SK-N-SH (cell line): ENCODE results near the gene HEG1. TPM values are rescaled to one million over a fixed set of nuclear protein-coding genes. Genes with fewer than 3 reads are reported as not detected.

Experiments
- CTCF ChIA-PET: fragments of 300-600, 350-600 bp; formaldehyde crosslinking; extraction: SDS; loops from one replicate; lab custom pipeline; 2021; lab: Yijun Ruan, JAX
- POLR2A ChIA-PET: fragments of 350-600 bp; sonication (Branson Sonifier 250); formaldehyde crosslinking; extraction: SDS; loops from one replicate; lab custom pipeline; 2020; ENCODE audit warnings: antibody characterized with exemption, inconsistent platforms; lab: Yijun Ruan, JAX
- DNase-seq: peaks from one replicate; pipeline ENCODE4 v3.0.0; 2012
- H2AFZ ChIP-seq: fragments of 200-600 bp; sonication (generic); 2 replicates; pipeline ENCODE4 v1.8.1; 2016; ENCODE audit warnings: antibody characterized with exemption, mild to moderate bottlenecking, low read depth
- H3F3A ChIP-seq: fragments of 200-600 bp; sonication (generic); replicated peaks from 2 replicates; pipeline ENCODE3; 2016; ENCODE audit warnings: antibody characterized with exemption, mild to moderate bottlenecking; ENCODE audit not compliant: insufficient read depth
- H3K27ac ChIP-seq, 2 experiments: fragments of 200-500 bp in 1 of 2; fragments of 200-600 bp in 1 of 2; sonication (Bioruptor generic) in 1 of 2; sonication (generic), shearing (Covaris generic) in 1 of 2; 2 replicates each; pipeline versions ENCODE4 v1.5.1 to v1.6.1; 2014 to 2016; ENCODE audit warnings: low read depth in 2 of 2, inconsistent platforms in 1 of 2, low read length in 1 of 2, mild to moderate bottlenecking in 1 of 2, mixed read lengths in 1 of 2
- H3K27me3 ChIP-seq: fragments of 200-600 bp; sonication (generic), shearing (Covaris generic); 2 replicates; pipeline ENCODE4 v1.6.1; 2016; ENCODE audit warnings: mixed run types; ENCODE audit not compliant: insufficient read depth
- H3K36me3 ChIP-seq, 2 experiments: fragments of 200-500 bp in 1 of 2; fragments of 200-600 bp in 1 of 2; sonication (Bioruptor generic) in 1 of 2; sonication (generic) in 1 of 2; replicated peaks in 1 of 2; 2 replicates each; pipeline versions ENCODE3 to v1.5.1; 2014 to 2016; ENCODE audit warnings: low read length in 1 of 2, mild to moderate bottlenecking in 1 of 2; ENCODE audit not compliant: insufficient read depth in 2 of 2, control insufficient read depth in 1 of 2
- H3K4me1 ChIP-seq, 2 experiments: fragments of 200-500 bp in 1 of 2; fragments of 200-600 bp in 1 of 2; sonication (Bioruptor generic) in 1 of 2; sonication (generic), shearing (Covaris generic) in 1 of 2; 2 replicates each; pipeline versions ENCODE4 v1.5.1 to v1.6.1; 2014 to 2016; ENCODE audit warnings: low read depth in 1 of 2, low read length in 1 of 2, mixed run types in 1 of 2; ENCODE audit not compliant: insufficient read depth in 2 of 2, control insufficient read depth in 1 of 2
- H3K4me2 ChIP-seq: fragments of 200-600 bp; sonication (generic), shearing (Covaris generic); 2 replicates; pipeline ENCODE4 v1.6.1; 2017; ENCODE audit warnings: mixed run types
- H3K4me3 ChIP-seq, 2 experiments: fragments of 200-500 bp in 1 of 2; fragments of 200-600 bp in 1 of 2; sonication (Bioruptor generic) in 1 of 2; sonication (generic), shearing (Covaris generic) in 1 of 2; 2 replicates each; pipeline versions ENCODE4 v1.5.1 to v1.8.1; 2014 to 2016; ENCODE audit warnings: low read depth in 2 of 2, inconsistent platforms in 1 of 2, low read length in 1 of 2, mild to moderate bottlenecking in 1 of 2, mixed read lengths in 1 of 2, moderate library complexity in 1 of 2
- H3K79me2 ChIP-seq: fragments of 200-600 bp; sonication (generic); 2 replicates; pipeline ENCODE4 v1.8.1; 2017; ENCODE audit warnings: mild to moderate bottlenecking; ENCODE audit not compliant: insufficient read depth
- H3K9ac ChIP-seq: fragments of 200-600 bp; sonication (generic); 2 replicates; pipeline ENCODE4 v1.6.1; 2017; ENCODE audit warnings: mixed run types
- H3K9me2 ChIP-seq: fragments of 200-600 bp; sonication (generic); 2 replicates; pipeline ENCODE4 v1.6.1; 2017; ENCODE audit warnings: mixed run types
- H3K9me3 ChIP-seq: fragments of 200-600 bp; sonication (generic); 2 replicates; pipeline ENCODE4 v1.6.1; 2017; ENCODE audit warnings: mixed run types, mild to moderate bottlenecking, moderate library complexity
- H4K20me1 ChIP-seq: fragments of 200-600 bp; sonication (generic); 2 replicates; pipeline ENCODE4 v1.6.1; 2017; ENCODE audit warnings: mild to moderate bottlenecking, mixed run types; ENCODE audit not compliant: insufficient read depth
- CHD2 ChIP-seq: fragments of 150-350 bp; IDR thresholded peaks from 2 replicates; pipeline ENCODE4 v1.6.1; 2018; ENCODE audit warnings: low read length; ENCODE audit not compliant: partially characterized antibody
- CTCF ChIP-seq: fragments of 200-600 bp; sonication (generic); IDR thresholded peaks from 2 replicates; pipeline ENCODE4 v1.6.1; 2017; ENCODE audit warnings: antibody characterized with exemption, mild to moderate bottlenecking, moderate library complexity
- ELF1 ChIP-seq: IDR thresholded peaks from 2 replicates; pipeline ENCODE4 v1.4.0; 2012
- FOSL2 ChIP-seq: IDR thresholded peaks from 2 replicates; pipeline ENCODE4 v1.4.0; 2012; ENCODE audit warnings: low read depth, mild to moderate bottlenecking, moderate library complexity, borderline replicate concordance
- FOXJ3 ChIP-seq: sonication (generic); formaldehyde crosslinking; IDR thresholded peaks from 2 replicates; pipeline ENCODE4 v1.5.1; 2020; ENCODE audit warnings: mild to moderate bottlenecking, missing genetic modification reagents
- IRF3 ChIP-seq: fragments of 150-350 bp; IDR thresholded peaks from 2 replicates; pipeline ENCODE4 v1.6.1; 2016; ENCODE audit warnings: mild to moderate bottlenecking, low read depth, low read length
- MAX ChIP-seq: IDR thresholded peaks from 2 replicates; pipeline ENCODE4 v1.4.0; 2012; ENCODE audit warnings: low read depth
- MEF2A ChIP-seq: IDR thresholded peaks from 2 replicates; pipeline ENCODE4 v1.4.0; 2012; ENCODE audit warnings: low read depth, borderline replicate concordance
- NFIC ChIP-seq: IDR thresholded peaks from 2 replicates; pipeline ENCODE4 v1.4.0; 2012; ENCODE audit warnings: borderline replicate concordance
- POLR2AphosphoS5 ChIP-seq: IDR thresholded peaks from 2 replicates; pipeline ENCODE4 v1.6.1; 2012; ENCODE audit warnings: low read depth, low read length
- RAD21 ChIP-seq: IDR thresholded peaks from 2 replicates; pipeline ENCODE4 v1.6.1; 2012; ENCODE audit warnings: mild to moderate bottlenecking, low read length
- RCOR1 ChIP-seq: fragments of 150-350 bp; IDR thresholded peaks from 2 replicates; pipeline ENCODE4 v1.6.1; 2017; ENCODE audit warnings: antibody characterized with exemption, low read length
- REST ChIP-seq: IDR thresholded peaks from 2 replicates; pipeline ENCODE4 v1.6.1; 2012; ENCODE audit warnings: mild to moderate bottlenecking, low read depth, low read length, moderate library complexity
- RFX5 ChIP-seq: IDR thresholded peaks from 2 replicates; pipeline ENCODE4 v1.6.1; 2012; ENCODE audit warnings: mild to moderate bottlenecking, improper control_type of control experiment, low read length
- TAF1 ChIP-seq: IDR thresholded peaks from 2 replicates; pipeline ENCODE4 v1.6.1; 2012; ENCODE audit warnings: low read depth, mild to moderate bottlenecking, low read length, moderate library complexity, borderline replicate concordance
- TCF12 ChIP-seq: IDR thresholded peaks from 2 replicates; pipeline ENCODE4 v1.4.0; 2012
- USF2 ChIP-seq: fragments of 150-350 bp; IDR thresholded peaks from 2 replicates; pipeline ENCODE4 v1.6.1; 2017; ENCODE audit warnings: antibody characterized with exemption, low read length, low read depth, borderline replicate concordance
- YY1 ChIP-seq: IDR thresholded peaks from 2 replicates; pipeline ENCODE4 v1.4.0; 2012; ENCODE audit warnings: low read depth, mild to moderate bottlenecking
- ZBTB33 ChIP-seq: IDR thresholded peaks from 2 replicates; pipeline ENCODE4 v1.4.0; 2012; ENCODE audit warnings: low read depth, borderline replicate concordance
- WGBS: methylation state at CpG from one replicate; pipeline ENCODE4 v1.1.6; 2017; ENCODE audit warnings: low lambda C conversion rate; 5-methylcytosine and 5-hydroxymethylcytosine counted together
- polyA plus RNA-seq, 3 experiments: library from polyadenylated mRNA; depleted of rRNA; stranded (reverse); fragments of >200 nt; gene quantifications; 2 replicates each; pipeline ENCODE4 v1.2.3, GENCODE V29; 2012

The HEG1 gene
- polyA plus RNA-seq, 1 of the 3 experiments (the other 2 are of a cell fraction): 27.7 TPM

GRCh38 chr3:125073390-125073905, 17.7 kb upstream of the HEG1 start:
- no peak overlapping the region; a peak in 1 of 4 replicates for H3K27ac ChIP-seq
- no peak overlapping the region for H2AFZ ChIP-seq
- TF ChIP-seq RCOR1: no peak
- no peak for TF ChIP-seq CHD2
- no peak for TF ChIP-seq NFIC
- TF ChIP-seq ZBTB33: no peak
- TF ChIP-seq USF2: no peak
- TF ChIP-seq FOXJ3 (CRISPR knock-in tag): no peak
- TF ChIP-seq REST: no peak
- TF ChIP-seq TAF1: no peak
- no peak for TF ChIP-seq ELF1
- no peak for TF ChIP-seq CTCF
- no peak for TF ChIP-seq MAX
- TF ChIP-seq MEF2A: no peak
- TF ChIP-seq IRF3: no peak
- no peak for TF ChIP-seq FOSL2
- no peak for TF ChIP-seq YY1
- no peak for TF ChIP-seq RAD21
- TF ChIP-seq POLR2AphosphoS5: no peak
- no peak for TF ChIP-seq RFX5
- TF ChIP-seq TCF12: no peak
- WGBS: 95% methylated on average over 7 of the region's 7 CpGs
- no peaks in the 10 kb centered on the region for H3K9me2 ChIP-seq
- POLR2A ChIA-PET: no interaction called here
- DNase-seq: no peak
- peaks cover 0 to 17% of the 10 kb centered on the region in 2 experiments; a peak in 1 of 4 replicates for H3K4me1 ChIP-seq
- H3K36me3 ChIP-seq: no peaks in the 10 kb centered on the region
- no peaks in the 10 kb centered on the region for H4K20me1 ChIP-seq
- H3K27me3 ChIP-seq: no peaks in the 10 kb centered on the region
- no peak overlapping the region for H3K9ac ChIP-seq
- peaks cover 5% of the 10 kb centered on the region for H3F3A ChIP-seq
- CTCF ChIA-PET: no interaction called here
- no peaks in the 10 kb centered on the region for H3K79me2 ChIP-seq
- no peak overlapping the region for H3K4me2 ChIP-seq
- no peak overlapping the region for H3K4me3 ChIP-seq
- no peaks in the 10 kb centered on the region for H3K9me3 ChIP-seq
